Activated naive CD8-positive, alpha-beta T cell treated with anti-CD3 and anti-CD28 coated beads for 36 hours (primary cell): ENCODE data around the gene PDHX. TPM values are rescaled to one million over a fixed set of nuclear protein-coding genes. Genes with fewer than 3 reads are reported as not detected.
A peak's percentile ranks its signal among the peaks of the same experiment; 100 is the strongest.
"Not testable (repeated sequence)": the region's sequence is repeated elsewhere in the genome, so short reads cannot be mapped to it uniquely, and the experiment has no call there.

Experiments used
- DNase-seq: peaks from one replicate; pipeline ENCODE4 v3.0.0; 2021
- H3K27ac Mint-ChIP-seq: one replicate; pipeline ENCODE4 v1.8.0; 2022; ENCODE audit warnings: mild to moderate bottlenecking, moderate library complexity, mixed read lengths
- H3K27me3 Mint-ChIP-seq: one replicate; pipeline ENCODE4 v1.8.0; 2022; ENCODE audit warnings: mild to moderate bottlenecking, mixed read lengths
- H3K36me3 Mint-ChIP-seq: one replicate; pipeline ENCODE4 v1.8.0; 2021; ENCODE audit warnings: mild to moderate bottlenecking, mixed read lengths
- H3K4me1 Mint-ChIP-seq: one replicate; pipeline ENCODE4 v1.8.0; 2021; ENCODE audit warnings: mixed read lengths
- H3K4me3 Mint-ChIP-seq: one replicate; pipeline ENCODE4 v1.8.0; 2022; ENCODE audit warnings: mild to moderate bottlenecking, moderate library complexity, mixed read lengths
- H3K9me3 Mint-ChIP-seq: one replicate; pipeline ENCODE4 v1.8.0; 2022; ENCODE audit warnings: mixed read lengths
- total RNA-seq, 2 experiments: library from RNA; stranded (reverse); gene quantifications; one replicate each; pipeline ENCODE4 v1.2.3, GENCODE V29; 2021

Gene PDHX
- 10 to 100 TPM; 45.3 to 46.9 TPM for total RNA-seq

GRCh38 chr11:34916015-34916842 lies at the start of gene PDHX, which contains the start of gene APIP:
Gene PDHX (plus strand): TSS chr11:34916618. CDS start chr11:34916656, 38 bp downstream.
Gene APIP (minus strand): TSS chr11:34916379. CDS start chr11:34916284, 95 bp downstream.
- peaks cover 15% of the 10 kb centered on the region for H3K36me3 Mint-ChIP-seq
- H3K4me3 Mint-ChIP-seq = peak within 1 kb of the TSS; percentile 86
- peaks cover 1% of the 10 kb centered on the region for H3K9me3 Mint-ChIP-seq
- DNase-seq = peak; percentile 95
- peak within 1 kb of the TSS; percentile 85 for H3K27ac Mint-ChIP-seq
- H3K4me1 Mint-ChIP-seq = peaks cover 32% of the 10 kb centered on the region
- no peaks in the 10 kb centered on the region for H3K27me3 Mint-ChIP-seq

GRCh38 chr11:34869425-34869824 lies 47.0 kb upstream of the PDHX start:
- Mint-ChIP-seq H3K27ac (no peak overlapping the region), H3K27me3 (no peaks in the 10 kb centered on the region), H3K36me3 (no peaks in the 10 kb centered on the region), H3K9me3 (no peaks in the 10 kb centered on the region), H3K4me1 (no peaks in the 10 kb centered on the region), H3K4me3 (no peak overlapping the region)
- DNase-seq = no peak

DNA sequence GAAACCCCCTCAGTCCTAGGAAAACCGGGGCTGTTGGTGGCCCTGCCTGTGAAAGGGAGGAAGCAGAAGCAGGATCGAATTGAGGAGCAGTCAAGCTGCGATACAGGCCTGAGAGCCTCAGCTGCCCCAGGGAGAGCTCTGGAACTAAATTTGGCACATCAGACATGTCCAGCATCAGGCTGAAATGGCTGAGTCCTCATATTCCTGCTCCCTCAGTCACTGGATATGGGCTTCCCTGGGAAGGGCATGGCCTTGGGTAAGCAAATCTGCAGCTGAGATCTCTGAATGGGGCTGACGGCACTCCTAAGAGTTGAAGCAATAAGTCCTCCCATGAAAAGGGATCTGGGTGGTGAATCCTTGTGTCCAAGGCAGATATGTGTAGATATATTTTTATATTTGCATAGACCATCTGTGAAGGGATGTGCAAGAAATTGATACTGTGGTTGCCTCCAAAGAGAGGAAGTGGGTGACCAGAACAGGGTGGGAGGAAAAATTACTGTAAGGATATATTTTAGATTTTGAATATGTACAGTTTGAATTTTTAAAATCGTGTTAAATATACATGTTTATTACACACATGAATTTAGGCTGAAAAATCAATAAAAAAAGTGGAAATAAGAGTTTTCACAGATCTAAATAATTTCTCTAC lies 45.7 kb upstream of the PDHX start:
- no peak overlapping the region for H3K4me3 Mint-ChIP-seq
- DNase-seq = no peak
- no peaks in the 10 kb centered on the region for H3K4me1 Mint-ChIP-seq
- H3K27ac Mint-ChIP-seq = no peak overlapping the region
- peaks cover 9% of the 10 kb centered on the region for H3K36me3 Mint-ChIP-seq
- H3K9me3 Mint-ChIP-seq = no peaks in the 10 kb centered on the region
- no peaks in the 10 kb centered on the region for H3K27me3 Mint-ChIP-seq

DNA sequence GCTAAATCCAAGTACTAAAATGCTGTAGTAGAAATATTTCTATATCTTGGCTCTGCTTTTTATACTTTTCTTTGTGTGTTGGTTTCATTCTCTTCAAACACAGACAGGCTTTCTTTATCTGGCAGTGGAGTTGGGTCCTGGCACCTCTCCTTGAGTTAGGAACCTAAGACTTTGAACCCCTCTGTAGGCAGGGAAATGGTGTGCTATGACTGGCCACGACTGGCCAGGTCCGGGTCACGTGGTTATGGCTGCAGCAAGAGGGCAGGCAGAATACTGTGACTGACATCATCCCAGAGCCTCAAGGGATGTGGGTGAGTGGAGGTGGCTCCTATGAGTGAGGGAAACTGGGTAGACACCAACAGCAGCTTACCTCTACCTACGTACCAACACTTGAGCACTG lies 42.2 kb upstream of the PDHX start:
- Mint-ChIP-seq H3K4me3 (no peak overlapping the region), H3K9me3 (no peaks in the 10 kb centered on the region), H3K4me1 (no peaks in the 10 kb centered on the region), H3K27me3 (no peaks in the 10 kb centered on the region), H3K36me3 (peaks cover 9% of the 10 kb centered on the region), H3K27ac (no peak overlapping the region)
- DNase-seq = no peak

GRCh38 chr11:34877375-34877975 lies 38.9 kb upstream of the PDHX start:
- H3K27me3 Mint-ChIP-seq = no peaks in the 10 kb centered on the region
- H3K4me1 Mint-ChIP-seq = no peaks in the 10 kb centered on the region
- peaks cover 17% of the 10 kb centered on the region for H3K36me3 Mint-ChIP-seq
- H3K4me3 Mint-ChIP-seq = no peak overlapping the region
- H3K27ac Mint-ChIP-seq = no peak overlapping the region
- DNase-seq = no peak
- no peaks in the 10 kb centered on the region for H3K9me3 Mint-ChIP-seq

DNA sequence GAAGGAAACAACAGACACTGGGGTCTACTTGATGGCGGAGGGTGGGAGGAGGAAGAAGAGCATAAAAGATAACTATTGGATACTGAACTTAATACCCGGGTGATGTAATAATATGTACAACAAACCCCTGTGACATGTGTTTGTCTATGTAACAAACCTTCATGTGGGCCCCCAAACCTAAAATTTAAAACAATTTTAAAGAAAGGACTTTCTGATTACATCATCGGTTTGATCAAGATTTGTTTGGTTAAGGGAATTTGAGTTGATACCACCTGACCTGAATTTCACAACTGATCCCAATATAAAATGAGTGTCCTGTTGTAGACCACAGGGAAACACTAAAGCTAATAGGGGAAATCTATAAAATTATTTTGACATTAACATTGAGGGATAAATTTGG lies 34.5 kb upstream of the PDHX start:
- Mint-ChIP-seq H3K4me3 (no peak overlapping the region), H3K36me3 (peaks cover 16% of the 10 kb centered on the region), H3K9me3 (no peaks in the 10 kb centered on the region), H3K27me3 (no peaks in the 10 kb centered on the region), H3K27ac (no peak overlapping the region), H3K4me1 (no peaks in the 10 kb centered on the region)
- DNase-seq = no peak

DNA sequence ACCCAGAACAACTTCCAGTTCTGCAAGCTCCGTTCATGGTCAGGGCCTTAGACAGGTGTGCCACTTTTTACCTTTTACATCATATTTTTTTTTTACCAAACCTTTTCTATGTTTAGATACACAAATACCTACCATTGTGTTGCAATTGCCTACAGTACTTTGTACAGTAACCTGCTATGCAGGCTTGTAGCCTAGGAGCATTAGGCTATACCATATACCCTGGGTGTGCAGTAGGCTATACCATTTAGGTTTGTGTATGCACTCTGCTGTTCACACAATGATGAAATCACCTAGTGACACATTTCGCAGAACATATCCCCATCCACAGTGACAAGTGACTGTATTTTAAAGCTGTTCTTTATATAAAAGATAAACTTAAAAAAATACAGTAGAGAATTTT lies 29.8 kb upstream of the PDHX start:
- Mint-ChIP-seq H3K4me1 (no peaks in the 10 kb centered on the region), H3K27ac (no peak overlapping the region), H3K9me3 (no peaks in the 10 kb centered on the region), H3K27me3 (no peaks in the 10 kb centered on the region), H3K4me3 (no peak overlapping the region), H3K36me3 (peaks cover 18% of the 10 kb centered on the region)
- DNase-seq = no peak

DNA sequence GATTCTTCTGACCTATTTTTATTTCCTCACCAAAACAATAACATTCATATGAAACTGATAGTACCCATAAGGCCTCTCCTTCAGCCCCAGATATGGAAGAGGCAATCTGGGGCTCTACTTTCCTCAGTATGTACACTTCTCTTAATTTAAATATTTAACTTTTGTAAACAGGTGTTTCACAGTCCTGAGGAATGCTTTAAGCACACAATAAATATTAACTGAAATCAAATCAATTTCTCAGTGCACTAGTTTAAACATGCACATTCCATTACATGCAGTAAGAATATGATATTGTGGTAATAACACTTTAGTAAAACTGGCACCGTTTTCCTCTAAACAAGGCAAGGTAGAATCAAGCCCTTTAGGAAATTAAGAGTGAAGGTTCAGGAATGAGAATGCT lies 29.2 kb upstream of the PDHX start:
- no peaks in the 10 kb centered on the region for H3K4me1 Mint-ChIP-seq
- H3K4me3 Mint-ChIP-seq = no peak overlapping the region
- no peaks in the 10 kb centered on the region for H3K27me3 Mint-ChIP-seq
- H3K9me3 Mint-ChIP-seq = no peaks in the 10 kb centered on the region
- no peak overlapping the region for H3K27ac Mint-ChIP-seq
- peaks cover 12% of the 10 kb centered on the region for H3K36me3 Mint-ChIP-seq
- DNase-seq = no peak

DNA sequence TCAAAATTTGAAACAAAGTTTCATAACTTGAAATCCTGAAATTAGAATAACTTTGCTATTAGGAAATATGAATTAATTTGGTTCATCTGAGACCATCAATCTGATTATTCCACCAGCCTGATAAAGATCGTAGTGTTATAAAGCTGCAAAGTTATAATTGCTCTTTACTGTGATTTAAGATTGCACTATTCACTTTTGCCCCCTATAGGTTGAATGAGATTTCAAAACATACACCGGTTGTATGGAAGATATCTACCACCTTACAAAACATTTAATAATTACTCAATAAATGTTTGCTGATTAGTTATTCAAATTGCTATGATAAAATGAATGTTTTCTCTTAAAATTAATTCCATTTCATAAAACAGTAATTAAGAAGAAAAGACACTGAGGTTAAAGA lies 26.3 kb upstream of the PDHX start:
- Mint-ChIP-seq H3K27ac (no peak overlapping the region), H3K36me3 (peaks cover 4% of the 10 kb centered on the region), H3K27me3 (no peaks in the 10 kb centered on the region), H3K9me3 (no peaks in the 10 kb centered on the region), H3K4me1 (no peaks in the 10 kb centered on the region), H3K4me3 (no peak overlapping the region)
- DNase-seq = no peak

GRCh38 chr11:34890812-34891211 lies 25.6 kb upstream of the PDHX start:
- Mint-ChIP-seq H3K4me3 (no peak overlapping the region), H3K36me3 (peaks cover 4% of the 10 kb centered on the region), H3K4me1 (no peaks in the 10 kb centered on the region), H3K27me3 (no peaks in the 10 kb centered on the region), H3K9me3 (no peaks in the 10 kb centered on the region), H3K27ac (no peak overlapping the region)
- no peak for DNase-seq

DNA sequence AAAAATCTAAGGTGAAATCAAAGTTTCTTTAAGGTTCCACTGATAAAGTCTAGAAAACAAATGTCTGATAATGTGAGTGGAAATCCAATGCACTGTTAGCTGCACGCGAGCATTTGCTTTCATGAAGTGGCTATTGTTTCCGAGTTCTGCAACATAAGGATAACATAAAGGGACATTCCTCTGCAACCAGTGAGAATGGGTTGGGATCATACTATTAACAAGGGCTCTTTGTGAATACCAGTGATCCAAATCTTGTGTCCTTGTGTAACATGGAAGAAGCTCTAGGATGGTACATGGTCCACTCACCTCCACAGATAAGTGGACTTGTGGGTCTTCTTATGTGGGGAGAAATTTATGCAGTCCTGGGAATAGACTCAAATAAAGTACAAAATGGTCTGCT lies 24.8 kb upstream of the PDHX start:
- Mint-ChIP-seq H3K27me3 (no peaks in the 10 kb centered on the region), H3K27ac (no peak overlapping the region), H3K4me1 (no peaks in the 10 kb centered on the region), H3K36me3 (peaks cover 12% of the 10 kb centered on the region), H3K4me3 (no peak overlapping the region), H3K9me3 (peaks cover 5% of the 10 kb centered on the region)
- DNase-seq = no peak

DNA sequence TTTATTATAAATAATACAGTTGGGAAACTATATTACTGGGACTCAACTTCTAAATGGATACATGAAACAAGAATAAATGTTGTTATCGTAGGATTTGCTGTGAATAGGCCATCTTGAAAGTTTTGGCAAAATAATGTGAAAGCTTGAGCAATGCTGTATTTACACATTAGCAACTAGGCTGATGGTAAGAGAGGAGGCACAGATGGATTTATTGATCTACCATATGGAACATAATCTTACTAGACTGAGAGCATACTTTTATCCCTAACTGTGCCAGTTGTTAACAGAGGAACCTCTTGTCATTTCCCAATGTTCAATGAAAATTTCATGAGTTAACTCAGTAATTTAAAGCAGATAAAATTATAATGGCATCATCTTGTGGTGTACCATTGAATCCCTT lies 23.0 kb upstream of the PDHX start:
- no peaks in the 10 kb centered on the region for H3K4me1 Mint-ChIP-seq
- H3K27ac Mint-ChIP-seq = no peak overlapping the region
- H3K36me3 Mint-ChIP-seq = peaks cover 20% of the 10 kb centered on the region
- H3K4me3 Mint-ChIP-seq = no peak overlapping the region
- H3K27me3 Mint-ChIP-seq = no peaks in the 10 kb centered on the region
- DNase-seq = no peak
- H3K9me3 Mint-ChIP-seq = peaks cover 10% of the 10 kb centered on the region

DNA sequence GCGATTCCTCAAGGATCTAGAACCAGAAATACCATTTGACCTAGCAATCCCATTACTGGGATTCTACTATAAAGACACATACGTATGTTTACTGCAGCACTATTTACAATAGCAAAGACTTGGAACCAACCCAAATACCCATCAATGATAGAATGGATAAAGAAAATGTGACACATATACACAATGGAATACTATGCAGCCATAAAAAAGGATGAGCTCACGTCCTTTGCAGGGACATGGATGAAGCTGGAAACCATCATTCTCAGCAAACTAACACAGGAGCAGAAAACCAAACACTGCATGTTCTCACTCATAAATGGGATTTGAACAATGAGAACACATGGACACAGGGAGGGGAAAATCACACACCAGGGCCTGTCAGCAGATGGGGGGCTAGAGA lies 20.2 kb upstream of the PDHX start:
- DNase-seq, H3K4me3 Mint-ChIP-seq, H3K27ac Mint-ChIP-seq, H3K27me3 Mint-ChIP-seq, H3K4me1 Mint-ChIP-seq: not testable (repeated sequence)
- peaks cover 27% of the 10 kb centered on the region for H3K9me3 Mint-ChIP-seq
- H3K36me3 Mint-ChIP-seq = peaks cover 43% of the 10 kb centered on the region

DNA sequence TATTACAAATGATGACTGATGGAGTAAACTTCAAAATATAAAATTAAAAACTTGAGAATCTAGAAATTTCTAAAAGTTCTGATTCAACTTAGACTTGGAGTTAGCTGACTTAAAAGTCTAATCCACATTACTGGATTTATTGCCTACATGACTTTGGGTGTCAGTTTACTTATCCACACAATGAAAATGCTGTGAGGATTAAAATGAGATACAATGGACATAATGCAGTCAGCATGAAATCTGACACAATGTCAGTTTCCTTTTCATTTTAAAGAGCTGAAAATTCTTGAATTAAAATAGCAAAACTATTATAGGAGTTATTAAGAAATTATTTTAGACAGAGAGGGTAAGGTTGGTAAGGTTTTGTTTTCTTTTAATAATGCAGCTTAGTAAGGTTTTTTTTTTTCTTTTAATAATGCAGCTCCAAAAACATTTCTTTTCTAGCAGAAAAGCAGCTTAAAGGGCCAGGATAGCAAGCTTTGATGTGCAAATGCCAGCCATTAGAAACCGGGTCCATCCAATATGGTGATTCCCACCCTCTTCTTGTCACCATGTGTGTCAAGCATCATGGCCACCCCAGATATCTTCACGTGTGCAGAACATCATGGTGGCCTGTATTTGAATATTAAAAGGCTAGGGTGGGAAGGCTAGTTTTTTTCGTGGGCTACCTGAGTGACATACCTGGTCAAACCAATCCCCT lies 19.1 kb upstream of the PDHX start:
- Mint-ChIP-seq H3K4me3 (no peak overlapping the region), H3K36me3 (peaks cover 52% of the 10 kb centered on the region), H3K4me1 (no peaks in the 10 kb centered on the region), H3K9me3 (peaks cover 29% of the 10 kb centered on the region), H3K27ac (no peak overlapping the region), H3K27me3 (no peaks in the 10 kb centered on the region)
- DNase-seq = no peak

- Mint-ChIP-seq H3K4me1 (no peaks in the 10 kb centered on the region), H3K4me3 (no peak overlapping the region), H3K27me3 (no peaks in the 10 kb centered on the region), H3K36me3 (peaks cover 63% of the 10 kb centered on the region), H3K27ac (no peak overlapping the region), H3K9me3 (peaks cover 31% of the 10 kb centered on the region)
- no peak for DNase-seq
These were observed 17.9 kb upstream of the PDHX start for GRCh38 chr11:34898474-34898873.
